Measurements from ENCODE around the gene SLC7A14. TPM values are rescaled to one million over a fixed set of nuclear protein-coding genes. Genes with fewer than 3 reads are reported as not detected.

SLC7A14 gene
- total RNA-seq, 1 experiment from 2014 or later = not detected

GRCh38 chr3:170486398-170486797 lies 99.5 kb downstream of the SLC7A14 start:
- DNase-seq = no peak
- no peaks in the 10 kb centered on the region for H3K4me1 ChIP-seq
- no peak overlapping the region for H3K4me3 ChIP-seq
- H3K9me3 ChIP-seq (replicated peaks) = no peaks in the 10 kb centered on the region
- no peak overlapping the region for H3K27ac ChIP-seq
- no peaks in the 10 kb centered on the region for H3K36me3 ChIP-seq
- no peaks in the 10 kb centered on the region for H3K27me3 ChIP-seq

GRCh38 chr3:170485696-170486095 lies 100.2 kb downstream of the SLC7A14 start:
- Histone ChIP-seq H3K4me1 (no peaks in the 10 kb centered on the region), H3K27me3 (no peaks in the 10 kb centered on the region), H3K36me3 (no peaks in the 10 kb centered on the region), H3K27ac (no peak overlapping the region), H3K9me3 (replicated peaks) (no peaks in the 10 kb centered on the region), H3K4me3 (no peak overlapping the region)
- no peak for DNase-seq

GRCh38 chr3:170485294-170485693 lies 100.6 kb downstream of the SLC7A14 start:
- Histone ChIP-seq H3K4me3 (no peak overlapping the region), H3K27ac (no peak overlapping the region), H3K9me3 (replicated peaks) (no peaks in the 10 kb centered on the region), H3K36me3 (no peaks in the 10 kb centered on the region), H3K4me1 (no peaks in the 10 kb centered on the region), H3K27me3 (no peaks in the 10 kb centered on the region)
- DNase-seq = no peak

- no peak for DNase-seq
- Histone ChIP-seq H3K4me1 (no peaks in the 10 kb centered on the region), H3K4me3 (no peak overlapping the region), H3K36me3 (no peaks in the 10 kb centered on the region), H3K27me3 (no peaks in the 10 kb centered on the region), H3K27ac (no peak overlapping the region), H3K9me3 (replicated peaks) (no peaks in the 10 kb centered on the region)
These were observed 101.0 kb downstream of the SLC7A14 start for GRCh38 chr3:170484869-170485268.

- H3K4me3 ChIP-seq = no peak overlapping the region
- no peaks in the 10 kb centered on the region for H3K27me3 ChIP-seq
- no peaks in the 10 kb centered on the region for H3K9me3 ChIP-seq (replicated peaks)
- no peaks in the 10 kb centered on the region for H3K36me3 ChIP-seq
- no peaks in the 10 kb centered on the region for H3K4me1 ChIP-seq
- H3K27ac ChIP-seq = no peak overlapping the region
- no peak for DNase-seq
These were observed 102.2 kb downstream of the SLC7A14 start for GRCh38 chr3:170483485-170484262.

- Histone ChIP-seq H3K4me1 (no peaks in the 10 kb centered on the region), H3K27me3 (no peaks in the 10 kb centered on the region), H3K36me3 (no peaks in the 10 kb centered on the region), H3K9me3 (replicated peaks) (no peaks in the 10 kb centered on the region), H3K4me3 (no peak overlapping the region), H3K27ac (no peak overlapping the region)
- DNase-seq = no peak
These were observed 103.7 kb downstream of the SLC7A14 start for GRCh38 chr3:170482199-170482598.

- Histone ChIP-seq H3K27me3 (no peaks in the 10 kb centered on the region), H3K4me1 (no peaks in the 10 kb centered on the region), H3K4me3 (no peak overlapping the region), H3K27ac (no peak overlapping the region), H3K9me3 (replicated peaks) (no peaks in the 10 kb centered on the region), H3K36me3 (no peaks in the 10 kb centered on the region)
- DNase-seq = no peak
These were observed 105.8 kb downstream of the SLC7A14 start for GRCh38 chr3:170480111-170480510.

GRCh38 chr3:170477395-170477794 lies 108.5 kb downstream of the SLC7A14 start:
- H3K27ac ChIP-seq = no peak overlapping the region
- no peaks in the 10 kb centered on the region for H3K27me3 ChIP-seq
- H3K4me3 ChIP-seq = no peak overlapping the region
- no peaks in the 10 kb centered on the region for H3K4me1 ChIP-seq
- H3K9me3 ChIP-seq (replicated peaks) = no peaks in the 10 kb centered on the region
- DNase-seq = no peak
- H3K36me3 ChIP-seq = no peaks in the 10 kb centered on the region

GRCh38 chr3:170476291-170476690 lies 109.6 kb downstream of the SLC7A14 start:
- DNase-seq = no peak
- no peak overlapping the region for H3K4me3 ChIP-seq
- H3K27ac ChIP-seq = no peak overlapping the region
- H3K36me3 ChIP-seq = no peaks in the 10 kb centered on the region
- no peaks in the 10 kb centered on the region for H3K9me3 ChIP-seq (replicated peaks)
- no peaks in the 10 kb centered on the region for H3K4me1 ChIP-seq
- H3K27me3 ChIP-seq = no peaks in the 10 kb centered on the region

- Histone ChIP-seq H3K9me3 (replicated peaks) (no peaks in the 10 kb centered on the region), H3K4me3 (no peak overlapping the region), H3K27me3 (no peaks in the 10 kb centered on the region), H3K36me3 (no peaks in the 10 kb centered on the region), H3K4me1 (no peaks in the 10 kb centered on the region), H3K27ac (no peak overlapping the region)
- no peak for DNase-seq
These were observed 110.7 kb downstream of the SLC7A14 start for GRCh38 chr3:170475092-170475685.

- Histone ChIP-seq H3K9me3 (replicated peaks) (no peaks in the 10 kb centered on the region), H3K36me3 (no peaks in the 10 kb centered on the region), H3K4me3 (no peak overlapping the region), H3K27me3 (no peaks in the 10 kb centered on the region), H3K4me1 (no peaks in the 10 kb centered on the region), H3K27ac (no peak overlapping the region)
- no peak for DNase-seq
These were observed 112.5 kb downstream of the SLC7A14 start for GRCh38 chr3:170473358-170473757.

- DNase-seq = no peak
- no peaks in the 10 kb centered on the region for H3K36me3 ChIP-seq
- H3K4me1 ChIP-seq = no peaks in the 10 kb centered on the region; the same call in 1 of the 2 replicates
- no peaks in the 10 kb centered on the region for H3K9me3 ChIP-seq (replicated peaks)
- H3K4me3 ChIP-seq = no peak overlapping the region
- H3K27ac ChIP-seq = no peak overlapping the region
- H3K27me3 ChIP-seq = no peaks in the 10 kb centered on the region
These were observed 114.7 kb downstream of the SLC7A14 start for GRCh38 chr3:170471149-170471548.

- Histone ChIP-seq H3K27me3 (no peaks in the 10 kb centered on the region), H3K4me3 (no peak overlapping the region), H3K9me3 (replicated peaks) (no peaks in the 10 kb centered on the region), H3K27ac (no peak overlapping the region), H3K36me3 (no peaks in the 10 kb centered on the region), H3K4me1 (no peaks in the 10 kb centered on the region; the same call in 1 of the 2 replicates)
- DNase-seq = peak in 1 of 2 experiments; percentile 19
These were observed 115.5 kb downstream of the SLC7A14 start for GRCh38 chr3:170470063-170471016.

GRCh38 chr3:170469151-170470062 lies 116.5 kb downstream of the SLC7A14 start:
- Histone ChIP-seq H3K4me3 (no peak overlapping the region), H3K27ac (no peak overlapping the region), H3K36me3 (no peaks in the 10 kb centered on the region), H3K4me1 (no peaks in the 10 kb centered on the region; the same call in 1 of the 2 replicates), H3K27me3 (no peaks in the 10 kb centered on the region), H3K9me3 (replicated peaks) (no peaks in the 10 kb centered on the region)
- DNase-seq = no peak
